COR-L47 (cell line): Measurements from ENCODE around the gene GH1.

Experiments used
- DNase-seq: peaks from one replicate; lab custom pipeline; 2025; lab: John Stamatoyannopoulos, UW

GH1 gene

DNA sequence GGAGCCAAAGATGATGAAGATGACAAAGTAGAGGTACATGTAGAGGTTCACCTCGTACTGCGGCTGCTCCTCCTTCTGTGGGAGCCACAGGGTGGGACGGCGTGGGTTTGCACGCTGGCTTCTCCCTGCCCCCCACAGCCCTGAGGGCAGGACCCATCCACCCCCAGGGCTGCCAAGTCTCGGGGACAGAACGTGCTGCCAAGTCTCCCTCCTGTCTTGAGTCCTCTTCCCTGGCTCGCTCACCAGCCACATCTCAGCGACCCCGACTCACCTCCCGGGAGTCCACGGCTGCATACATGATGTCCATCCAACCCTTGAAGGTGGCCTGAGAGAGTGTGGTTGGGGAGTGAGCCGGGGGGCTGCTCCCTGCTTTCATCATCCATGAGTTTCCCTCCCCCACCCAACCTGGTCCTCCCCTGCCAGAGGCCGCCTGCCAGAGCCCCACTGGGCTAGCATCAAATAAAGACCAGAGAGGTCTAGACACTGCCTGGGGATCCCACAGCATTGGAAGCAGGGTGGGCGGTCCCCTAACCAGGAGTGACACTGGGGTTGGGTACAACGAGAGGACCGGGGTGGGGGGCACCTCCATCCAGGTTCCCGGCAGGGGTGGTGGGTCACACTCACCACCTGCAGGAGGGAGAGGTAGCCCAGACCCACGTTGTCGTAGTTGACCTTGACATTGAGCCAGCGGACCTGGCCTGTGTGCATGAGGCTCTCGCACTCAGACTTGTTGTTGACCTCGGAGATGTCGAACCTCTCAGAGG, 26.3 kb upstream of the GH1 start:
- no peak for DNase-seq

GRCh38 chr17:63943745-63944144, 25.1 kb upstream of the GH1 start:
- no peak for DNase-seq

DNA sequence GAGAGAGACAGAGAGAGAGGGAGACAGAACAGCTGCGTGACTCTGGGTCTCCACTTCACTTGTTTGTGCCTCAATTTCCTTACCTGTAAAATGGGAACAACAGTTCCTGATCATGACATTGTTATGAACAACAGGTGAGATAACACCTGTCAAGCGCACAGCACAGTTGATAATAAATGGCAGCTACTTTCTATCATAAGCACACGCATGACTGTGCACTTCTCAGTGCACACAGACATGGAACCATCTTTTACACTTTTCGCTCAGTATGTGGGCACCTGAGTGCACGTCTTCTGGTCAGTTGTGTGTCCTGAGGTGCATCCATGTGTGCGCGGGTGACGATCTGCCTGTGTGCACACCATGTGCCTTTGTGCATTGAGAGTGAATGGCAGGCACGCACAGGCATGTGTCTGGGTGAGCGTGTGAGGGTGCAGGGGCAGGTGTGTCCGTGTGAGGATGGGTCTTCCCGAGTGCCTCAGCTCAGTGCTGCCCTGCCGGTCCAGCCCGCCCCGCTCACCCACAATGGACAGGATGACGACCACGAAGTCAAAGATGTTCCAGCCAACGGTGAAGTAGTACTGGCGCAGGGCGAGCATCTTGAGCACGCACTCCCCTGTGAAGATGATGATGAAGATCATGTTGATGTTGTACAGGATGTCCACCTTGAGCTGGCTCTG, 23.8 kb upstream of the GH1 start:
- DNase-seq, result no peak

DNA sequence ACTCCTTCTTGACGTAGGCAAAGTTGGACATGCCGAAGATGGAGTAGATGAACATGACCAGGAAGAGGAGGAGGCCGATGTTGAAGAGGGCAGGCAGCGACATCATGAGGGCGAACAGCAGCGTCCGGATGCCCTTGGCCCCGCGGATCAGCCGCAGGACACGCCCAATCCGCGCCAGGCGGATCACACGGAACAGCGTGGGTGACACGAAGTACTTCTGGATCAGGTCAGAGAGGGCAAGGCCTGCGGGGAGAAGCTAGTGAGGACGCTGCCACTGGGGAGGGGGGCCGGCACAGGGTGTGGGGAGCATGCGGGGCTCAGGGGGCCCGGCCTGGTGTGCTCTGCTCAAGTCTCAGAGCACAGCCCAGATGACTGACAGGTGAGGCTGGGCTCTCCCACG, 23.1 kb upstream of the GH1 start:
- no peak for DNase-seq

DNA sequence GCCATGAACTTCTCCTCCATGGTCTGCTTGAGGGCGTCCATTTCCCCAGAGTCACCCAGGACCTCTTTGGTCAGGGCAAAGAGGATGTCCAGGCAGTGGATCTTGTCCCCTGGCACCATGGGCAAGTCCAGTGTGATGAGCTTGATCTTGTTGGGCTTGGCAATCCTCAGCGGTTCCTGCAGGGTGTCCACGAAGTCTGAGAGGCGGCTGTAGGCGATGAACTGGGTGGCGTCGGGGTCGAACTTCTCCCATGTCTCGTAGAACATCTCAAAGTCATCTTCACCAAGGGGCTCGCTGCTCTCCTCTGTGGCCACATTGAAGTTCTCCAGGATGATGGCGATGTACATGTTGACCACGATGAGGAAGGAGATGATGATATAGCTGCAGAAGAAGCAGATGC, 22.5 kb upstream of the GH1 start:
- no peak for DNase-seq

DNA sequence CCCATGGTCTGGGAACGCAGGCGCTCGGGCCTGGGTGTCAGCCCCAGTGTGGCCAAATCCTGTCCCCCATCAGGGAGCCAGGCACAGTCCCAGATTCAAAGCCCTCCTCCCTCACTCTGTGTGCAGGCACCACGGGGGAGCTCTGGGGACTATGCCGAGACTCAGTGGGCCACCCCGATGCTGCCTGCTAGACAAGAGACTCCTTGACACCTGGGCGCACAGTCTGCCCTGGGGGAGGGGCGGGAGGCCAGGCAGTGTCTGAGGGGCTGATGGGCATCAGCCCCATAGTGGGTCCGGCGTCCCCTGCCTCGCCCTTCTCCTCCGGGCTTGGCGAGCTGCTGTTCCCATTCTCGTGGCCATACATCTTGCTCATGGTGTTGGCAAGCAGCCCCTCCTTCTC, 21.9 kb upstream of the GH1 start:
- no peak for DNase-seq

DNA sequence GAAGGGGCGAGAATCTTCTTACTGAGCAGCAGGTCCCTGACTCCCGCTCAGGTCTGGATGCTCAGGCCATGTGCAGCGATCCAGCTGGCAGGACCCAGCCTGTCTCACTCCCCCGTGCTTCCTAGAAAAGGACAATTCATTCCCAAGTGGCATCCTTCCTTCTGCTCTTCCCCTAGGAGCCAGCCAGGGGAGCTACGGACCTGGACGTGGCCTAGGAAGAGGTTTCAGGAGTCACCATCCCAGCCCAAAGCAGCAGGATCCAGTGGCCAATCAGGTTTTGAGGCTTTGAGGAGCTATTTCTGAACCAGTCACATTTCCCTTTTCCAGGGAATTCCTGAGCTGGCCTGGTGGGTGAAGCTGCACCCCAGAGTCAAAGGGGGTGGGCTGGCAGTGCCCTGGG, 21.2 kb upstream of the GH1 start:
- no peak for DNase-seq

DNA sequence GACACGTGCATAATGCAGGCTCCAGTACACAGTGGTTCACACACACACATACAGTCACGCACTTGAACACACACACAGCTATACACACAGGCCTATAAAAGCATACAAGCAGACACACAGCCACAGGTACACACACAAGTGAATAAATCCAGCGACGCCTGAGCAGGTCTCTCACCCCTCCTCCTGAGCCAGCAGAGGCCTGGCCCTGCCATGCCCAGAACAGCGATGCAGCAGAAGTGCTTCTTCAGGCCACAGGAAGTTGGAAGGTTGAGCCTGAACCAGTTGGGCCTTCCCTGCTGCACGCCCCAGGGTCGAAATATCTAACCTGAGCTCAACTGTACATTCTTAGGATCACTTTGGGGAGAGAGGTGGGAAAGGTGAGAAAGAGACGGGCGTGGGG, 20.8 kb upstream of the GH1 start:
- DNase-seq, result no peak

- DNase-seq, result no peak
Observed at GRCh38 chr17:63937920-63938319, 19.3 kb upstream of the GH1 start.

DNA sequence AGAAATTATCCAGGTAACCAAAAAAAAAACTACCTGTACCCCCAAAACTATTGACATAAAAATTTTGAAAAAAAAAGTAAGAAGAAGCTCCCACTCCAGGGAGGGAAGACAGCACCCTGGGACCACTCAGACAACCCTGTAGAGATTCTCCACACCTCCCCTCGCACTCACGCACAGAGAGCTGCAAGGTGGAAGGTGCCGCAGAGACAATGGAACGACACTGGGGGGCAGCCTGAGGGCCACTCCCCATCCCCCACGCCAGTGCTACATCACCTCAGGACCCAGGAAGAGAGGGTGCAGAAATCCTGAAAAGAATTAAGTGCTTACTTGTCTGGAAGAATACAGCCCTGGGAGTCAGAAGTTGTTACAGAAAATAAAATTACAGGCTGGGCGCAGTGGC, 18.7 kb upstream of the GH1 start:
- no peak for DNase-seq

- DNase-seq, result no peak
Observed at GRCh38 chr17:63934183-63935112, 15.8 kb upstream of the GH1 start.

DNA sequence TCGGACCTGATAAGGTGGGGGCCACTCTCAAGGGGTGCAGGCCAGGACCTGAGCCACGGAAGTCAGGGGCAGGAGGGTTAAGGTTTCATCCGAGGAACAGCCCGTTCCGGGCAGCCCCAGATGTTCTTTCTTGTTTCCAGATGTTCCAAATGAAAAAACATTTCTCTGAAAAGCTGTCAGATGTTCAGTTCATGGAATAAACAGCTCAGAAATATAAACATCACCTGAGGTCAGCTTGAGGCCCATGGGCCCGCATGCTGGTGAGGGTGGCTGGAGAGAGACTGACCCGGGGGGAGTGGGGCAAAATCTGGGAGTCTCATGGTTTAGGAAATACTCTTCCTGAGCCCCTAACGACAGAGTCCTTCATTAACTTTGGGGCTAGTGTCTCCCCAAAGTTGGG, 15.0 kb upstream of the GH1 start:
- DNase-seq, result no peak

DNA sequence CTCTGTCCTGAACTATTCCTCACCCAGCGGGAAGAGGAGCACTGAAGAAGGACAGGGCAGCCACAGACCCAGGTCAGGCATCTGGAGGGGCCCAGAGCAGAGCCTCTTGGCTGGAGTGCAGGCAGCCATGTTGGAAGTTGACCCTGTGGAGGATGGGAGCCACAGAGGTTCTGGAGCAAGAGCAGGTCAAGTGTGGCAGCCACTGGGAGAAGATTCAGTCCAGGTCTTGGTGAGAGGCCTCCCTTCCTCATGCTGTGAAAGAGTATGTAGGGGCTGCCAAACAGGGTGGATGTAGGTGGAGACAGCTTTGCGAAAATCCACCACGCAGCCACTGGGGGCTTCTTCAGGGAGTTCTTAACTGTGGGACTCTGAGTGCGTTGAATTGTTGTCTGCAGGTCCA, 14.1 kb upstream of the GH1 start:
- DNase-seq, result no peak

DNA sequence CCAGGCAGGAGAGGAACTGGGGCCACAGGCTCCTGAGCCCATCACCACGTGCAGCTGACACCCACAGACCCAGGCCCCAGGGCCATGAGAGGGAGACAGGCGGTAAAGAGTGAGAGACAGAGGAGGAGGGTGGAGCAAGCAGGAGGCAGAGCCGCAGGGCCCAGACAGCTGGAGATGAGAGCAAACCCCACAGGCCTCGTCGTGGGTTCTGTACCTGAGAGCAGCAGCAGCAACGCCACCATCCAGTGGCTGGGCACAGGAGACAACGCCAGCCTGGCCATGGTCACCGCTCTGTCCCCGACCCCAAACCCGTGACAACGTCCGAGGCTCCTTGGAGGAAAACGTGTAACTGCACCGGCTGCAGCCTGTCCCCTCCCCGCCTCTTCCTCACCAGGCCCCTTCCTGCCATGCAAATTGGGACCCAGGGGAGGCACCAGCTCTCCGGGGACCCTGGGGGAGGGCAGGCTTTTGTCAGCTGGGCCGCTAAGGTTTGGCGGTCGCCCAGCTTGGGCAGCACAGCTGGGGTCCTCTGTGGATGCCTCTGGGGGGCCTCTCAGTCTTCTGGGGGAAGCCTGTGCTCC, 13.4 kb upstream of the GH1 start, which contains the start of gene CD79B:
Gene CD79B, minus strand, starts transcription at position 351 of the 581 bp plus-strand sequence. Its CDS starts 70 bp downstream, at position 281.
- DNase-seq, result no peak

GRCh38 chr17:63930951-63931575, 12.4 kb upstream of the GH1 start:
- no peak for DNase-seq

DNA sequence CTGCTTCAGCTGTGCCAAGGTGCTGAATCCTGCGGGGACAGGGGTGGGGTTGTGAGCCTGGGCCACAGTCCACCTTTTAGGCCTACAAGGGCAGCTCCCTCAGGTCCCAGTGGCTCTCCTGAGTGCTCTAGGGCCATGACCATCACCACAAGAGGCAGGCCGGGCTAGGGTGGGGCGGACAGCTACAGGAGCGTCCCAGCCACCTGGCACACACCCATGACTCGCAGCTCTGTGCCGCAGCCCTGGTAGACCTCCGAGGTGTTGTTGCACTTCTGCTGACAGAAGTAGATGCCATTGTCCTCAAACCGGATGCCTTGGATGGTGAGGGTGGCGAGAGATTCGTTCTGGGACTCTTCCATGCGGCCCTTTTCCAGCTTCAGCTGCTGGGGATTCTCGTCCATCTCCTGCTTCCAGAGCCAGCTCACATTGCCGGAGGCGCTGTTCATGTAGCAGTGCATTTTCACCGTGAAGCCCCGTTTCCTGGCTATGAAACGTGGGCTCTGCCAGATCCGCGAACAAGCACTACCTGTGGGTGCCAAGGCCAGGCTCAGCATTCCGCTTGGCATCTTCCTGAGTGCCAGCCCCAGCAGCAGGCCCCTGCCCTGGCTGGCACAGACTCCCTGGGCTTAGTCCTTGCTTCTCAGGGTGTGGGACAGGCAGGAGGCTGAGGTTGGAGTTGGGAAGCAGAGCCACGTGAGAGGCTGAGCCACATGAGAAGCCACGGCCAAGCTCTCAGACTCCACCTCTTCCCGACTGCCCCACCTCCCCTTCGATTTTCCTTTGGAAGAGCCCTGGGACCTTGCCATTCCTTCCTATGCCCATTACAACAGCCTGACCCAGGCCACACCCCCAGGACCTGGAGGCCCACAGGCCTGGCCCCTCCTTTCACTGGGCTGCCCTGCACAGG, 11.5 kb upstream of the GH1 start:
- DNase-seq, result no peak

DNA sequence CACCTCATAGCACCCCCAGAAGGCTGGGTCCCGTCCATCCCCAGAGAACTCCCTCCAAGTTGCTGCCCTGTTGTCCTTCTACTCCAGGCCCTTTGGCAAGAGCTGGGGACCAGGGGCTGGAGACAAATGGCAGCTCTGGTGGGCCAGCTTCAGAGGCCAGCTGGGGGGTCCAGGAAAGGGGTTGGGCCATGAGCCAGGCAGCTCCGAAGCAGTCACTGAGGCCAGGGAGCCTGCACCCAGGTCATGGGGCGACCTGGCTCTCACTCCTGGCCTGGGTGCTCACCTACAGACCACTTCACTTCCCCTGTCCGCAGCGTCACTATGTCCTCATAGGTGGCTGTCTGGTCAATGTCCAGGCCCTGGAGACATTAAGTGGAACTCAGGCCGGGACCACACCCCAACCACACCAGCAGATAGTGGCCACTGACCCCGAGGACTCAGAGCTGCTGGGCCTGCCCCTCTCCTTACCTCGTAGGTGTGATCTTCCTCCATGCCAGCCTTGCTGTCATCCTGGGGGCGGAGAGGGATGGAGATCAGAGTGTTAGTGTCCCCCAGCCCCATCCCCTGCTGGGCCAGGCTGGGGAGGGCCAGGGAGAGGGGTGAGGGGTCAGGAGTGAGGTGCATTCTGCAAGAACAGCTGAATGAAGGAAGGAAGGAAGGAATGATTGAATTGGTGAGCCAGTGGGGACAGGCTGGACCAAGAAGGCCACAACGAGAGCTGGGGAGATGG, 10.5 kb upstream of the GH1 start:
- DNase-seq, result no peak

- DNase-seq, result no peak
Observed at GRCh38 chr17:63928172-63928666, 9.6 kb upstream of the GH1 start.

- no peak for DNase-seq
Observed at GRCh38 chr17:63927464-63928171, 9.0 kb upstream of the GH1 start.
